Measurements from ENCODE around the gene GABRR3. TPM values are rescaled to one million over a fixed set of nuclear protein-coding genes. Genes with fewer than 3 reads are reported as not detected.

Gene GABRR3
- total RNA-seq, 1 donor from 2014 or later, result not detected

GRCh38 chr3:98025392-98025945 lies 9.6 kb downstream of the GABRR3 start:
- H3K4me1 Mint-ChIP-seq (ENCODE audit: unreplicated experiment), result peaks cover 8% of the 10 kb centered on the region
- no peak for DNase-seq (ENCODE audit: low spot score)
- no peak overlapping the region for H3K4me3 Mint-ChIP-seq (ENCODE audit: unreplicated experiment)
- no peak for TF ChIP-seq CTCF (IDR thresholded peaks at IDR 0.05; ENCODE audit: unreplicated experiment)
- H3K36me3 Mint-ChIP-seq (ENCODE audit: low read depth, unreplicated experiment), result no peaks in the 10 kb centered on the region
- no peaks in the 10 kb centered on the region for H3K27me3 Mint-ChIP-seq (ENCODE audit: unreplicated experiment)
- H3K27ac Mint-ChIP-seq (ENCODE audit: unreplicated experiment), result no peak overlapping the region
- no peaks in the 10 kb centered on the region for H3K9me3 Mint-ChIP-seq (ENCODE audit: unreplicated experiment)

GRCh38 chr3:98022978-98023820 lies 11.9 kb downstream of the GABRR3 start:
- H3K4me3 Mint-ChIP-seq (ENCODE audit: unreplicated experiment), result no peak overlapping the region
- no peaks in the 10 kb centered on the region for H3K27me3 Mint-ChIP-seq (ENCODE audit: unreplicated experiment)
- peaks cover 3% of the 10 kb centered on the region for H3K4me1 Mint-ChIP-seq (ENCODE audit: unreplicated experiment)
- peak; percentile 95 for DNase-seq (ENCODE audit: low spot score)
- peak; percentile 99 for TF ChIP-seq CTCF (IDR thresholded peaks at IDR 0.05; ENCODE audit: unreplicated experiment)
- no peak overlapping the region for H3K27ac Mint-ChIP-seq (ENCODE audit: unreplicated experiment)
- H3K36me3 Mint-ChIP-seq (ENCODE audit: low read depth, unreplicated experiment), result no peaks in the 10 kb centered on the region
- H3K9me3 Mint-ChIP-seq (ENCODE audit: unreplicated experiment), result no peaks in the 10 kb centered on the region

GRCh38 chr3:98021830-98022560 lies 13.1 kb downstream of the GABRR3 start:
- no peak for DNase-seq (ENCODE audit: low spot score)
- no peaks in the 10 kb centered on the region for H3K27me3 Mint-ChIP-seq (ENCODE audit: unreplicated experiment)
- no peak for TF ChIP-seq CTCF (IDR thresholded peaks at IDR 0.05; ENCODE audit: unreplicated experiment)
- peaks cover 3% of the 10 kb centered on the region for H3K4me1 Mint-ChIP-seq (ENCODE audit: unreplicated experiment)
- H3K36me3 Mint-ChIP-seq (ENCODE audit: low read depth, unreplicated experiment), result no peaks in the 10 kb centered on the region
- no peak overlapping the region for H3K4me3 Mint-ChIP-seq (ENCODE audit: unreplicated experiment)
- no peak overlapping the region for H3K27ac Mint-ChIP-seq (ENCODE audit: unreplicated experiment)
- no peaks in the 10 kb centered on the region for H3K9me3 Mint-ChIP-seq (ENCODE audit: unreplicated experiment)

GRCh38 chr3:98020412-98020811 lies 14.7 kb downstream of the GABRR3 start:
- Mint-ChIP-seq H3K9me3 (ENCODE audit: unreplicated experiment) (no peaks in the 10 kb centered on the region), H3K4me3 (ENCODE audit: unreplicated experiment) (no peak overlapping the region), H3K36me3 (ENCODE audit: low read depth, unreplicated experiment) (no peaks in the 10 kb centered on the region), H3K4me1 (ENCODE audit: unreplicated experiment) (peaks cover 3% of the 10 kb centered on the region), H3K27ac (ENCODE audit: unreplicated experiment) (no peak overlapping the region), H3K27me3 (ENCODE audit: unreplicated experiment) (no peaks in the 10 kb centered on the region)
- no peak for TF ChIP-seq CTCF (IDR thresholded peaks at IDR 0.05; ENCODE audit: unreplicated experiment)
- no peak for DNase-seq (ENCODE audit: low spot score)
